Measurements from ENCODE around the gene TMEFF2.

The TMEFF2 gene

DNA sequence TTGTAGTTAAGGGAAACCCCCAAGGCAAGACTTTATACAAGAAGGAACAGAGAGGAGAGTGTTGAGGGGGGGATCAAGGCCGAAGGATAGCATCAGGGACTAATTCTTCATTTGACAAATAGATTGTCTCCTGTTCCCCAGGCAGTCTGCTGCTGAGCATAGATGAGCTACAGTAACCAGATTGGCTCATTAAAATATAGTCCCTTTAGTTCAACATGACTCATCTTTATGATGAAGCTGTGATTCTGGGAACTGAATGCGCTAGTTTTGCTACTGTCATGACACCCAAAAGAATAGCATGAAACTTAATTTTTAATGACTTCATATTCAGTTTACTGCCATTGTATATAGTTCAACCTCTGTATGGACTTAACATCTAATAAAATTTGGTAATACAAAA, 35.5 kb downstream of the TMEFF2 start:
- no peak for TF ChIP-seq SIN3A (IDR thresholded peaks at IDR 0.05; ENCODE audit: borderline replicate concordance, insufficient read depth, low read length)
- TF ChIP-seq, protein P1, sequence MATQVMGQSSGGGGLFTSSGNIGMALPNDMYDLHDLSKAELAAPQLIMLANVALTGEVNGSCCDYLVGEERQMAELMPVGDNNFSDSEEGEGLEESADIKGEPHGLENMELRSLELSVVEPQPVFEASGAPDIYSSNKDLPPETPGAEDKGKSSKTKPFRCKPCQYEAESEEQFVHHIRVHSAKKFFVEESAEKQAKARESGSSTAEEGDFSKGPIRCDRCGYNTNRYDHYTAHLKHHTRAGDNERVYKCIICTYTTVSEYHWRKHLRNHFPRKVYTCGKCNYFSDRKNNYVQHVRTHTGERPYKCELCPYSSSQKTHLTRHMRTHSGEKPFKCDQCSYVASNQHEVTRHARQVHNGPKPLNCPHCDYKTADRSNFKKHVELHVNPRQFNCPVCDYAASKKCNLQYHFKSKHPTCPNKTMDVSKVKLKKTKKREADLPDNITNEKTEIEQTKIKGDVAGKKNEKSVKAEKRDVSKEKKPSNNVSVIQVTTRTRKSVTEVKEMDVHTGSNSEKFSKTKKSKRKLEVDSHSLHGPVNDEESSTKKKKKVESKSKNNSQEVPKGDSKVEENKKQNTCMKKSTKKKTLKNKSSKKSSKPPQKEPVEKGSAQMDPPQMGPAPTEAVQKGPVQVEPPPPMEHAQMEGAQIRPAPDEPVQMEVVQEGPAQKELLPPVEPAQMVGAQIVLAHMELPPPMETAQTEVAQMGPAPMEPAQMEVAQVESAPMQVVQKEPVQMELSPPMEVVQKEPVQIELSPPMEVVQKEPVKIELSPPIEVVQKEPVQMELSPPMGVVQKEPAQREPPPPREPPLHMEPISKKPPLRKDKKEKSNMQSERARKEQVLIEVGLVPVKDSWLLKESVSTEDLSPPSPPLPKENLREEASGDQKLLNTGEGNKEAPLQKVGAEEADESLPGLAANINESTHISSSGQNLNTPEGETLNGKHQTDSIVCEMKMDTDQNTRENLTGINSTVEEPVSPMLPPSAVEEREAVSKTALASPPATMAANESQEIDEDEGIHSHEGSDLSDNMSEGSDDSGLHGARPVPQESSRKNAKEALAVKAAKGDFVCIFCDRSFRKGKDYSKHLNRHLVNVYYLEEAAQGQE (IDR thresholded peaks at IDR 0.05; ENCODE audit: insufficient read depth in 1 of 2, low read depth in 2 of 2, low read length in 2 of 2), result no peak

DNA sequence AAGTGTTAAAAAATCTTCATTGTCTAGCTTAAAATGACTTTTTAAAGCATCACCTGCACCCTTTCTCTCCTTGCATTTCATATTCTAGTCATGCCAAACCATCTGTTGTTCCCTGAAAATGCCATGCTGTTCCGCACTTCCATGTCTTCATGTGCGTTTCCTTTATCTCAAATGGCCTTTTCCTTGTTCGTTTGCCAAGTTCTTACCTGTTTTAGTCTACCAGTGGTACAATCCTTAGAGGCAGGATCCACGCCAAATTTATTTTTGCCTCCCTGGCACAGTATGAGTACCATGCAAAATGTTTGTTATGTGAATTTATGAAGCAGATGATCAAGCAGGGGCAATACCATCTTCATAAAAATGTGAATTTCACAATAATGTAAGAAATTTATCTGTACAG, 37.0 kb downstream of the TMEFF2 start:
- TF ChIP-seq, protein P1 (IDR thresholded peaks at IDR 0.05; ENCODE audit: insufficient read depth in 1 of 2, low read depth in 2 of 2, low read length in 2 of 2), result no peak
- no peak for TF ChIP-seq FOXP2 (optimal IDR thresholded peaks at IDR 0.05; ENCODE audit: borderline replicate concordance, extremely low read depth, extremely low read length, insufficient read depth)

DNA sequence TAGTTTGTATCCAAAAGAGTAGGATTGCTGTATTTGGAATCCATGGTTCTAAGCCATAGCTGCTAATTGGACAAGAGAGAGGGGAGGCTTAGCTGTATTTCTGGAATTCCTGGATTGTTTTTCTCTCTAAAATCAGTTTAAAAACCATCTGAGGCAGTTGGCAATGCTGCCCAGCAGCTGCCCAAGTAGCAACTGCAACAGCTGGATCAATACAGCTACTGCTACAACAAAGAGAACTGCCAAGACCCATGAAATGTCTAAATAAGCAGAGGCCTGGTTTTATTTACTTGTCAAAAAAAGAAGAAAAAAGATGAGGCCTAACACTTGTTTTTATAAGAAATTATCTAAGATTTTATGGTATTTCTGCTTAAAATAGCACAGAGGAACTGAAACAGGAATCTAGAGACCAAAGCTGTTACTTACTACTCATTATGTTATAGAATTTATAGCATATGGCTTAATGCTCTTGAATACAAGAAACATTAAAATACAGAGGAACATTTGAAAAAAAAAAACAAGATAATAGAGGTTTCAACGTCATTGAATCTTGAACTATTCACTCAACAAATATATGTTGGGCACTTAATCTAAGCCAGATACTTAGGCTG, 39.1 kb downstream of the TMEFF2 start:
- TF ChIP-seq SIN3A (IDR thresholded peaks at IDR 0.05; ENCODE audit: borderline replicate concordance, insufficient read depth, low read length) (no peak), TAF1 (IDR thresholded peaks at IDR 0.05; ENCODE audit: borderline replicate concordance, insufficient read depth, low read length) (no peak), POLR2AphosphoS5 (IDR thresholded peaks at IDR 0.05; ENCODE audit: low read depth, low read length) (no peak), FOXP2 (optimal IDR thresholded peaks at IDR 0.05; ENCODE audit: borderline replicate concordance, extremely low read depth, extremely low read length, insufficient read depth) (no peak)
- TF ChIP-seq, protein P1 (IDR thresholded peaks at IDR 0.05; ENCODE audit: insufficient read depth in 1 of 2, low read depth in 2 of 2, low read length in 2 of 2), result no peak

DNA sequence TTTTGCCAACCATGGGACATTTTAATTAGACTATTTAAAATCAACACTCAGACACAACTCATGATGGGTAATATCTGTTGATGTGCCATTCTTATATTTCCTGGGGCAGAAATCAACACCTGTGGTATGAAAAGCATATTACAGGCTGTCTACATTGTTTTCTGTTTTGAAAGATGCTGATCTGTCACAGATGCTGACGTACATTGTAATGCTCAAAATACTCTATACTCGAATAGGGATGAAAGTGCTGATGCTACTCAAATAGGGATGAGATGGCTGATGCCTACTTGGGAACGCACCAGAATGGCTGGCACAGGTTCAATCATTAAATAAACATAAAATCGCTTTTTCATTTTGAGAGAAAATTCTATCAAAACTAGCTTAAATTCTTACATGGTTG, 41.2 kb downstream of the TMEFF2 start:
- TF ChIP-seq TAF1 (IDR thresholded peaks at IDR 0.05; ENCODE audit: borderline replicate concordance, insufficient read depth, low read length), result no peak
- TF ChIP-seq FOXP2 (optimal IDR thresholded peaks at IDR 0.05; ENCODE audit: borderline replicate concordance, extremely low read depth, extremely low read length, insufficient read depth), result no peak
- no peak for TF ChIP-seq SIN3A (IDR thresholded peaks at IDR 0.05; ENCODE audit: borderline replicate concordance, insufficient read depth, low read length)
- no peak for TF ChIP-seq POLR2AphosphoS5 (IDR thresholded peaks at IDR 0.05; ENCODE audit: low read depth, low read length)
- TF ChIP-seq, protein P1 (IDR thresholded peaks at IDR 0.05; ENCODE audit: insufficient read depth in 1 of 2, low read depth in 2 of 2, low read length in 2 of 2), result no peak

DNA sequence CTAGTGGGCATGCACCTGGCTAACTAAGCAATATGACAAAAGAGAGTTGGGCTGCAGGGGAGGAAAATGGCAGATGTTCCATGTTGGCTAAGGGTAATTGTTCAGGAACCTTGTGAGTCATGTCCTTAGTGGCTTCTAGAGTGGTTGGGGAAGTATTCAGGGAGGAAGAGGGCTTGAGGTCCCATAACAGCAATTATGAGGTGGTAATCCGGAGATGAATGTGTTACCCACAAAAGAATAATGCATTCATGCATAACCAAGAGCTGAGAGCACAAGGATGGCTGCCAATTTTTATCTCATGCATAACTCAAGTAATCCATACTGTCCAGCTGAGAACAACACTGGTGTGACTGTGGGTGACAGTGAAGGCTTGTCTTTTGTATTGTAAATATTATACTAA, 42.9 kb downstream of the TMEFF2 start:
- TF ChIP-seq SIN3A (IDR thresholded peaks at IDR 0.05; ENCODE audit: borderline replicate concordance, insufficient read depth, low read length) (no peak), TAF1 (IDR thresholded peaks at IDR 0.05; ENCODE audit: borderline replicate concordance, insufficient read depth, low read length) (no peak), POLR2AphosphoS5 (IDR thresholded peaks at IDR 0.05; ENCODE audit: low read depth, low read length) (no peak), FOXP2 (optimal IDR thresholded peaks at IDR 0.05; ENCODE audit: borderline replicate concordance, extremely low read depth, extremely low read length, insufficient read depth) (no peak)
- TF ChIP-seq, protein P1 (IDR thresholded peaks at IDR 0.05; ENCODE audit: insufficient read depth in 1 of 2, low read depth in 2 of 2, low read length in 2 of 2), result no peak

Measured in PFSK-1 (cell line).